ENCODE results near the gene ACTL6B. TPM values are rescaled to one million over a fixed set of nuclear protein-coding genes. Genes with fewer than 3 reads are reported as not detected.

ACTL6B gene
- total and polyA plus RNA-seq, 2 of the 8 experiments (the other 6 are each of a cell fraction or from before 2014, with no cell fraction given) = 2.1 to 4.5 TPM

DNA sequence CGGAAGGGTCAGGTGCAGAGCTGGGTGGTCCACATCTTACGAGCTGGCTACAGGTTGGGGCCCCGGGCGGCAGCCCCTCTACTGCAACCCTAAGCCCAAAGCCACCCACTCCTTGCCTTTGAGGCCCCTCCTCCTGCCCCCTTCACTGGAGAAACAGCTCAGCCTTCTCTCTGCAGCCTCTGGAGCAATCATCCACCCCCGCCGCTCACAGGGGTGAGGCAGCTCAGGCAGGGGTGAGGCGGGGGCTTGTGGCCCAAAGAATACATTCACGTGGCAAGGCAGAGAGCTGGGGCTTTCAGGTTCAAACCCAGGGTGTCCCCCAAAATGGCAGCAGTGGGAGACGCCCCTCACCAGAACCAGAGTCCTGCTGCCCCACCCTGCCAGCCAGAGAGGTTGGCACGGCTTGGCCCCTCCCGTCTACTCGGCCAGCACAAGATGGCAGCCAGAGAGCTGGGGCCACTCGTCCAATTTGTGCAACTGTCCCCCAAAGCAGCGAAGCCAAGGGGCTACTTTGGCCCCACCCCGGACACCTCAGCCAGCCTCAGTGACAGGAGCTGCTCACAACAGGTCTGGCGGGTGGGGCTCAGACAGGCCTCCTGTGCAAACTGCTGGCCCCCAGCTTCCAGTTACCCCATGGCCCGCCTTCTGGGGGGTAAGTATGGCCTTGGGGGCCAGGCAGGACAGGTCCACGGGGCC is 24.5 kb upstream of the ACTL6B start:
- no peak overlapping the region for H2BK12ac ChIP-seq (ENCODE audit: low read depth, low read length)
- H4K5ac ChIP-seq (ENCODE audit: insufficient read length, low read depth, low read length) = no peak overlapping the region
- H4K8ac ChIP-seq (ENCODE audit: extremely low read depth, insufficient read depth, low read length) = peak overlapping the region; percentile 36; the same call in 1 of the 2 replicates
- FAIRE-seq = no peak
- H3K36me3 ChIP-seq (ENCODE audit: control insufficient read depth in 2 of 4, insufficient read depth in 4 of 4, low read length in 3 of 4) = peaks cover 34 to 89% (median 59%) of the 10 kb centered on the region in 4 experiments
- H3K14ac ChIP-seq (ENCODE audit: insufficient read length) = no peak overlapping the region
- H2BK20ac ChIP-seq (ENCODE audit: low read length) = no peak overlapping the region
- H3K4me1 ChIP-seq (replicated peaks in 1 of 4; ENCODE audit: control insufficient read depth in 3 of 4, insufficient read depth in 4 of 4, low read length in 3 of 4) = peaks cover 0 to 7% (median 4%) of the 10 kb centered on the region in 4 experiments; a peak in 6 of 7 replicates
- H2AK5ac ChIP-seq (ENCODE audit: low read depth, low read length) = no peak overlapping the region
- H3K23ac ChIP-seq (ENCODE audit: insufficient read length) = no peak overlapping the region
- H3K56ac ChIP-seq (replicated peaks; ENCODE audit: insufficient read length, low read depth, low read length) = no peak overlapping the region
- H3K4me3 ChIP-seq (ENCODE audit: extremely low read depth in 1 of 4, insufficient read depth in 2 of 4, low read depth in 3 of 4, low read length in 4 of 4) = no peak overlapping the region
- no peak for DNase-seq (ENCODE audit: low read depth in 1 of 2, low spot score in 2 of 2)
- H3K27ac ChIP-seq (ENCODE audit: low read depth, low read length) = no peak overlapping the region; the same call in 1 of the 2 replicates
- H2BK5ac ChIP-seq (ENCODE audit: low read depth, low read length) = no peak overlapping the region
- H3K23me2 ChIP-seq (ENCODE audit: low read depth, low read length) = no peaks in the 10 kb centered on the region; the same call in 1 of the 2 replicates
- H4K20me1 ChIP-seq (replicated peaks in 1 of 2; ENCODE audit: control insufficient read depth in 1 of 2, insufficient read depth in 2 of 2, low read length in 2 of 2) = peaks cover 13 to 38% of the 10 kb centered on the region in 2 experiments
- H2BK15ac ChIP-seq (ENCODE audit: low read length) = no peak overlapping the region
- H3K4ac ChIP-seq (replicated peaks; ENCODE audit: insufficient read length, low read depth, low read length) = no peak overlapping the region
- no peak overlapping the region for H3K9ac ChIP-seq (replicated peaks in 1 of 4; ENCODE audit: extremely low read depth in 1 of 4, low read depth in 3 of 4, low read length in 3 of 4)
- no peak overlapping the region for H3K4me2 ChIP-seq (ENCODE audit: insufficient read depth in 1 of 2, low read depth in 2 of 2, low read length in 2 of 2)
- H3K79me1 ChIP-seq (ENCODE audit: low read depth, low read length) = peaks cover 3% of the 10 kb centered on the region
- no peak overlapping the region for H2BK120ac ChIP-seq (replicated peaks; ENCODE audit: low read depth, low read length)
- POLR2A ChIA-PET (ENCODE audit: partially characterized antibody) = interaction anchor here (0.5 to 10.3 kb wide), 17 partner anchors 8 to 311 kb away, joined by 3 to 257 read pairs (median 3); partner anchors contain the start of genes FBXO24, GIGYF1, MOSPD3 and POP7
- no peaks in the 10 kb centered on the region for H3K27me3 ChIP-seq (replicated peaks in 1 of 4; ENCODE audit: control insufficient read depth in 3 of 4, extremely low read depth in 1 of 4, insufficient read depth in 3 of 4, low read length in 3 of 4)
- CTCF ChIA-PET (ENCODE audit: partially characterized antibody) = interaction anchor here (0.9 to 20.7 kb wide), 12 partner anchors 12 to 119 kb away, joined by 3 to 254 read pairs (median 4); partner anchors contain the start of genes GIGYF1 and POP7
- peak; percentile 39 for TF ChIP-seq POLR2AphosphoS5 (IDR thresholded peaks at IDR 0.05; ENCODE audit: low read depth, low read length)
- TF ChIP-seq CBX8 (IDR thresholded peaks at IDR 0.05; ENCODE audit: borderline replicate concordance, low read depth, low read length) = no peak
- no peak overlapping the region for H2AFZ ChIP-seq (ENCODE audit: low read length)
- WGBS, 2 experiments (ENCODE audit: extremely low coverage in 1 of 2, insufficient coverage in 1 of 2, insufficient read length in 1 of 2, insufficient replicate concordance in 2 of 2, low coverage in 1 of 2, low lambda C conversion rate in 2 of 2, missing lambda C conversion rate in 1 of 2) = 91% methylated on average over 18 of the region's 18 CpGs; no CpG with 5 or more reads in 1 of the 2 experiments
- H4K91ac ChIP-seq (replicated peaks; ENCODE audit: insufficient read length, low read length) = no peak overlapping the region
- H3K9me3 ChIP-seq (ENCODE audit: insufficient read depth in 2 of 2, low read depth in 1 of 2, low read length in 1 of 2) = no peaks in the 10 kb centered on the region
- H3K18ac ChIP-seq (ENCODE audit: extremely low read depth, low read length) = no peak overlapping the region
- 0 out of 4 replicates have a peak, but pooled peaks cover 0 to 3% of the 10 kb centered on the region in 2 experiments for H3K79me2 ChIP-seq (ENCODE audit: control insufficient read depth in 1 of 2, insufficient read depth in 2 of 2, low read length in 2 of 2)

Measured in H1 (cell line).